Superior temporal gyrus (tissue), 1 donor: Measurements from ENCODE around the gene SPINT1.
"Not testable (repeated sequence)": the region's sequence is repeated elsewhere in the genome, so short reads cannot be mapped to it uniquely, and the experiment has no call there.

ENCODE experiments used
- DNase-seq: peaks from one replicate; pipeline ENCODE4 v3.0.0-alpha.2; 2016; ENCODE audit errors: extremely low spot score

SPINT1 gene

DNA sequence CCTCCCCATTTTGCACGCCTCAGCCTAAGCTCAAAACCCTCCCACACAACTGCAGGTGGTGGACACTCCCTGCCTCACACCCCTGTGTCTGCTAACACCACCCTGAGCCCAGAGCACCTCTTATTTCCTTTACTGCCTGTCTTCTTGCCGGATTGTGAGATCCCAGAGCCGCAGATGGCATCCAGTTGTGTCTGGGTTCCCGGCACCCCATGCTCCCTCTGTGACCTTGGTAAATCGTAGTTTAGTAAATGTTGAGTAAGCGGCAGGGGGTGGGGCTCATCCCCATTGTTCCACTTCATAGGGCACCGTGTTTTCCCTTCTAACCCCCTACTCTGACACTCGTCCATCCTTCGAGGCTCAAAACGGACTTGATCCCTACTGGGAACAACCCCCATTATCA lies 14.9 kb downstream of the SPINT1 start:
- DNase-seq = no peak

DNA sequence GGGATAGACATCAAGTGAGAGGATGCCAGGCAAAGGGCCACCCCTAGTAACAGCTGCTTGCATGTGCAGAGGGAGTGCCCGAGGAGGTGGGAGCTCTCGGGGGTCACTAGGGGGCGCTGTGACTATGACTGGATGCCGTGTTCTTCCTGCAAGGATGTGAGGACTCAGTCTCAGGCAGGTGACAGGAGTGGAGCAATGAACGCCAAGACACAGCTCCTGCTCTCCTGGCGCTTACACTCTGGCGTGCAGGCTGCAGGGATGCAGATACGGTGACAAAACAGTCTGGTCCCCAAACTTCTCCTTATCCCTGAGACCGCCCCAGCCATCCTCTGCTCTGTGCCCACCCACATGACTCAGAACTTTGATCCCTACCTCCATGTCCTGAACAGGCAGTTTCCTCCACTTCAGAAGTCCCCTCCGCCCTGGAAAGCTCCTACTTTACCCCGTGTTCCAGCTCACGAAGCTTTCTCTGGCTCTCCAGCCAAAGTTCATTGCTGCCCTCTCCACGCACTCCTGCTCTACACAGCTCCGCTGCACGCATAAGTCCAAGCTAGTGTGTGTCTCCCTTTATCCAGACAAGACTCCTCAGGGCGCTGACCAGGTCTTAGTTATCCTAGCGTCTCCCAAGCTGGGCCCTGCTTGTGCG lies 15.5 kb downstream of the SPINT1 start:
- peak; percentile 46 for DNase-seq

DNA sequence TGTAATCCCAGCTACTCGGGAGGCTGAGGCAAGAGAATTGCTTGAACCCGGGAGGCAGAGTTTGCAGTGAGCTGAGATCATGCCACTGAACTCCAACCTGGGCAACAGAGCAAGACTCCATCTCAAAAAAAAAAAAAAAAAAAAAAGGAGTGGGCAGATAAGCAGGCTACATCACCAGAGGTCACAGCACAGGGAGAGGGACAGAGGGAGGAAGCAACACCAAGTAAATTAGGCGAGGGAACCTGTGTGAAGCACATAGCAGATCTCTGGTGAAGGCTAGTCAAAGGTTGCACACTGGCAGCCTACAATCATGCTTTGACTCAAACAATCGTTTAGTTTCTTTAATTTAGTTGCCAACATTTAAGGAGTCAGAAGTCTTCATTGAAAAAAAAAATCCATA lies 17.3 kb downstream of the SPINT1 start:
- DNase-seq = not testable (repeated sequence)

DNA sequence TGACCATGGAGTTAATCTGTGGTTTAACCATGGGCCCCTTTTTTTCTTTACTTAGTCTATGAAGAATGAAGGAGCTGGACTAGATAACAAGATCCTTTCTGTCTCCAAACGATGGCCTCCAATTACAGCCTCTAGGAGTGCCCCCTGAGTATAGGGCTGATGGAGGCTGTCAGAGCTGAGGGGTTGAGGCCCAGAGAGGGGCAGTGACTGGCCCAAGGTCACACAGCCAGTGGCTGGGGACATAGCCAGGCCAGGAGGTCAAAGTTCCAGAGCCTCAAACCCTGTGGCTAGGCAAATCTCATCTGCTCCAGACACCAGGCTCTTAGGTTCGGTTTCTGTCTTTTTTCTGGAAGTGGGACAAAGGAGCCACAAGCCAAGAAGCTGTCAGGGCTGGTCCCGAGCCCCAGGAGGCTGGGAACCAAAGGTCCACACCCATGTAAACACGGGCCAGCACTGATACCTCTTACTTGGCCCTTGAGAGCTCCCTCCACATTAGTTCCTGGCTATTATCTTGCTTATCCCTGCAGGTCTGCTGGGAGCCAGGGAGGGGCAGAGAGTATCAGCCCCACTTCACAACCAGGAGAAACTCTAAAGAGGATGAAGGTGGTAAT lies 19.9 kb downstream of the SPINT1 start:
- DNase-seq = no peak

DNA sequence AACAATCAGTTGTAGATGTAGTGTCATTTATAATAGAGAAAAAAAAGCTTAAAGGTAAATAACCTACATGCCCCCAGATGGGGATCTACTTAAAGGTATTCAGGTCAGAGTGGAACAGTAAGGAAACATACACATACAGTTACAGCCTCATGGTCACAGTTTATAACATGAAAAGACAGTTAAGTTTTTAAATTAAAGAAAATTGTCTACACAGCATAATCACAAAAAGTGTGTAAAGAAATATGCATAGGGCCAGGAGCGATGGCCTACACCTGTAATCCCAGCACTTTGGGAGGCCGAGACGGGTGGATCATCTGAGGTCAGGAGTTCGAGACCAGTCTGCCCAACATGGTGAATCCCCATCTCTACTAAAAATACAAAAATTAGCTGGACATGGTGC lies 23.4 kb downstream of the SPINT1 start:
- DNase-seq = no peak

DNA sequence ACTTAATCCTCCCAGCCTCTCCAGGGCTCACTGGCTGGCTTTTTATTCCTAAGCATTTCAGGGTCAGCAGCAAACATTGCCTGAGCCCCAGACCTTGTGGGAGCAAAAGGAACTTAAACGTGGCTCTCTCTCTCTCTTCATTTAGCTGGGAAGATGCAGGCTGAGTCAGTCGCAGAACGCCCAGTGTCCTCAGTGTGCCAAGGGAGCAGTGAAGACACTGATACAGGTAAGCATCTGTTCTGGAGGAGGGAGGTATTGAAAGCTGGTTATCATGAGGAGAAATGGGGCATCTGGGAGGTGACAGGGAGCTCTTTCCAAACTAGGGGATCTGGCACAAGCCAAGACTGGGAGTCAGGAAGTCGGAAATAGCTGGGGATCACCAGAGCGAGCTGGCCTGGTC lies 25.8 kb downstream of the SPINT1 start:
- DNase-seq = peak; percentile 10

DNA sequence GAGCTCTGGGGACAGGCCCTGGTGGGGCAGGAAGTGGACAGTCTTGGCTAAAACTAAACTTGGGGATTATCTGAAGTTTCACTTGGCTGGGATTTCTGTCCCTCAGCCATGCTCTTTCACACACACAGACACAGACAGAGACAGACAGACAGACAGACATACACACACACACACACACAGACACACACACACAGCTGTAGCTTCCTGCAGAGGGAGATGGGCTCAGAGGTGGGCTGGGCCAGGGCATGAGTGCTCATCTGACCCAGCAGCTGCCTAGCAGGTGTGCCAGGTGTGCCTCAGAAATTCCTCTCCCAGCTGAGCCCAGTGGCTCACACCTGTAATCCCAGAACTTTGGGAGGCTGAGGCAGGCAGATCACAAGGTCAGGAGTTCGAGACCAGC lies 26.9 kb downstream of the SPINT1 start:
- no peak for DNase-seq

DNA sequence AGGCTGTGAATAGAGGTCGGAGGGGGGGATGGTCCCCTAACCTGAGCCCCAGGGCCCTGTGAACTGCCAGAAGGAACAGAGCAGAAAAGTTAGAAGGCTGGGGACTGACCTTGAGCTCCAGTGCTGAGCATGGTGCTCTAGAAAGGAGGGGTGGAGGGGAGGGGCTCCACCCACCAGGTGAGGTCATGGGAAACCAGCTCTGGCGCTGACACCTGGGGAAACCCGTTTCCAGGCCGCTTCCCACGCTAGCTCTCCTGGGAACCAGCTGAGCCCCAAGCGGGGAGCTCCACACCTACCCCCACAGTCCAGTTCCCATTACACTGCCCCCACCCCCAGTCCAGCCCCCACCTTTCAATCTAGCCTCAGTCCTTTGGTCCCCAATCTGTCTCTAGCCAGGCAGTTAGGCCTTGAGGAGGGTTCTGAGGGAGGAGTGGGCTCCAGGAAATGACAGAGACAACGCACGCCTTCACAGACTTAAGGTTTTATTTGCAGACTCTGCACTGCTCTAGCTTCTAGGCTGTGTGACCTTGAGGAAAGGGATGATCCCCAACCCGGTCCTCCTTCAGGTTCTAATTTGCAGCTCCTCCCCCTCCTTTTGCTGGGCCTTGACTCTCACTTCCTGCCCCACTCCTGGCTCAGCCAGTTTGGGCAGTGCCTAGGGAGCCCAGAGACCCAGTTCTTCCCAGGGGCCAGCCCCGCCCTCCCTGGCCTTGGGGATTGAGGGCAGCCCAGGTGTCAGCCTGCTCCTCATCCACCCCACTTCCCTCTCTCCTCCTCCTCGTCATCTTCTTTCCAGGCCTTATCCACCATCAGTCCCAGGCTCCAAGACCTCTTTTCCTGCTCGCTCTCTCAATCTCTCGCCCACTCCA lies 28.1 kb downstream of the SPINT1 start:
- no peak for DNase-seq

DNA sequence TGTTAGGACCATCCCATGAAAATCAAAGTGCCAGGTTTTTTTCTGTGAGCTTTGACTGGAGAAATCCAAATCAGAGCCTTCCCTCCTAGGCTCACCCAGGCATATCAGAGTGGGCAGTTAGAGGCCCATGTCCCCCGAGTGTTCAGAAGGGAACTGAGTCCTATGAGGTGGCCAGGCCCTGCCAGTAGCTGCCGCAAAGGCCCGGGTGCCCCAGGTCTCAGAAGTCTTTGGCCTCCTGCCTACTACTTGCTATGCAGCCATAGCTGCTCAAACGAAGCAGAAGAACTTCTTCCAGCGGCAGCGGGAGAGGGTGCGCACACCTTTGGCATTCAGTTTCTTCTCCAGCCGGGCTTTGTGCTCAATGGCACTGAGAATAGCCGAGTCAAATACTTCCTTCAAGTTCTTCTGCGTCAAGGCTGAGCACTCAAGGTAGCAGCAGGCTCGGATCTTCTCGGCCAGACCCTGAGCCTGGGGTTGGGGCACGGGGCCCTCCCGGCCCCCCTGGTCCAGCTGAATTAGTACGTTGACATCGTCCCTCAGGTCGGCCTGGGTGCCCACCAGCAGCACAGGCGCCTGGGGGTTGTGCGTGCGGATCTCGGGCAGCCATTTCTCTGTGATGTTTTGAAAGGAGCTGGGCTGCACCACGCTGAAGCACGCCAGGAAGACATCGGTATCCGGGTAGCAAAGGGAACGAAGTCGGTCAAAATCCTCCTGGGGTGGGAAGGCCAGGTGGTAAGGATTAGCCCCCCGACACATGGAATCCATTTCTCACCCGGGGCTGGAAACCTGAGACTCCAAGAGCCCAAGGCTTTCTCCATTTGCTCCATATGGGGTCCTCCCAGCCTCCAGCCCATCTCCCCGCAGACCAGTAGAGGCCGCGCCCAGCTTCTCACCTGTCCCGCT lies 29.2 kb downstream of the SPINT1 start:
- DNase-seq = no peak

DNA sequence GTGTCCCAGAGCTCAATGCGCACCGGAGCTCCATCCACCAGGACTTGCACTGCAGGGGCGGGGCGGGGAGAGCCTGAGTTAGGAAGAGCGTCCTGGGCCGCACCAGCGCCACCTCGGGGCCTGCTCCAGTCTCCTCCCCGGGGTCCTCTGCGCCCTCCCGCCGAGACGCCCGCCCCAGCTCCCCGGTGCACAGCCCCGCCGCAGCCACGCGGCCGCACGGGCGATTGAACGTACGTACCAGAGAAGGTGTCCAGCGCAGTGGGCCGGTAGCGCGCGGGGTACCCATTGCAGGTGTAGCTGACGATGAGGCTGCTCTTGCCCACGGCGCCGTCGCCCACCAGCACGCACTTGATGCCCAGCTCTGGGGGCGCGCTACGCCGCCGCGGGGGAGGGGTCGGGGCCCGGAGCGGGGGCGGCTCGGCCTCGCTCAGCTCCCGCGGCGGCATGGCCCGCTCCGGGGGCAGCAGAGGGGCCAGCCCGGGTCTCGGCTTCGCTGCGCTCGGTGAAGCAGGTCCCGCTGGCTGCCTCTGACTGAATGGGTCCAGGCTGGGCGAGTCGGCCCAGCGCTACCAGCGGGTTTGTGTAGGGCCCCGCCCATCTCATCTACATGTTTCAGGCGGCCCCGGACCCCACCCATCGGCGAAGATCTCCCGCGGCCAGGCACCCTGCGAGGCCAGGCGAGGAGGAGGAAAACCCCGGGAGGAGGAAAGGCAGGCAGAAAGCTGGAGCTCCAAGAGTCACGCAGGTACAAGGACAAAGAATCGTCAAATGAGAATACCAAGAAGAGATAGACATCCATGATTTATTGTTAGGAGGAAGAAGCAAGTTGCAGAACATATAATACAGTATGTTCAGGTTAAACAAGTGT lies 30.1 kb downstream of the SPINT1 start, which contains the start of gene RHOV:
TSS of gene RHOV (minus strand) at position 541 of the 868 bp plus-strand sequence. CDS start at position 446, 95 bp downstream.
- no peak for DNase-seq

DNA sequence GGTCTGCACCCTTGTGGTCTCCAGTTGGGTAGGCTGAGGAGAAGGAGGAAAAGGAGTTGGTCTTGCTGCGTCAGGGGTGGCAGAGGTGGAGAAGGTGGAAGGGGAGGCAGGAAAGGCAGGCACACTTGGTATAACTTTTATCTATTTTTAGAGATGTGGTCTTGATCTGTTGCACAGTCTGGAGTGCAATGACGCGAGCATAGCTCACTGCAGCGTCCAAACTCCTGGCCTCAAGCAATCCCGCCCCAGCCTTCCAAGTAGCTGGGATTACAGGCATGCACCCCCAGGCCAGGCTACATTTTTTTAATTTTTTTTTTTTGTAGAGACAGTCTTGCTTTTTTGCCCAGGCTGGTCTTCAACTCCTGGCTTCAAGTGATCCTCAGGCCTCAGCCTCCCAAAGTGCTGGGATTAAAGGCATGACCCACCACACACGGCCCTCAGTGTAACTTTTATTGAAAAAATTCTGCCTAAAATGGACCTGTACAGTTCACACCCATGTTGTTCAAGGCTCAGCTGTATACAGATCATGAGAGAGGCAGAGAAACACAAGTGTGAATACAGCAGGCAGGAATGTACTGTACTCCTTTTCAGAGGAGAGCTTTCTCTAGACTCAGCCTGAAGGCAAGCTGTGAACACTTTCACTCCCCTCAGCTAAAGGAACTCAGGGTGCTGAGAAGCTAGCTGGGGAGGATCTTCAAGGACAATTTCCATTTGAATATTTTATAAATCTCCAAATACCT lies 32.3 kb downstream of the SPINT1 start:
- DNase-seq = no peak

DNA sequence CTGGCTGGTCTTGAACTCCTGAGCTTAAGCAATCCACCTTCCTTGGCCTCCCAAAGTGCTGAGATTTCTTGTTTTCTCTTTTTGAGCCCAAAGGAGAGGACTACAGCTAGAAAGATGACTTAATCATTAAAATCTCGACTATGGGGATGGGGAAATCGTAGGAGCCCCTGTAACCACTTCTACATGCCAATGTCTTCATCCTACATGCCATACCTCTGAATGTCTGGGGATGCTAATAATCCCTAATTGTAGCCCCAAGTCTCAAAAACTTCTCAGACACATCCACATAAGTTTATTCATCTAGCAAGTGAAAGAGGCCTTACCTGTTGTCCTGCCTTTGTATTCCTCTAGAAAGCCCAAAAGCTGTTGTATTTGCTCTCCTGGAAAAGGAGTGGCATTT lies 33.8 kb downstream of the SPINT1 start:
- DNase-seq = no peak

DNA sequence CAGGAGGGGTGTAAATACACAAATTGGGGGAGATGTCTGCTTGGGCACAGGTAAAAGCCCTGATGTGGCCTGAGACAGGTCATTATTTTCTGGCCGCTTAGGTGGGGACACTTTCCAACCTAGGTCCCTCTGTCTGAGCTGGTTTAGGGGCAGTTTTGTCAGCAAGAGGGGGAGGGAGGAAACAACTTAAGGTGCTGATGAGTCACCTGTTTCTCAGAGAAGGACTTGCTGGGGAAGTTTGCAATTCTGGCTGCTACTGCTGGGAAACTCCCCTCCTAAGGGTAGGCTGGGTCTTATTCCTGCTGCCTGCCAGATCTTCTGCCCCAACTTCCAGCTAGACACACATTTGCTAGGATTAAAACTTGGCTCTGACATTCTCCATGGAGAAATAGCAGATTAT lies 34.9 kb downstream of the SPINT1 start:
- no peak for DNase-seq

DNA sequence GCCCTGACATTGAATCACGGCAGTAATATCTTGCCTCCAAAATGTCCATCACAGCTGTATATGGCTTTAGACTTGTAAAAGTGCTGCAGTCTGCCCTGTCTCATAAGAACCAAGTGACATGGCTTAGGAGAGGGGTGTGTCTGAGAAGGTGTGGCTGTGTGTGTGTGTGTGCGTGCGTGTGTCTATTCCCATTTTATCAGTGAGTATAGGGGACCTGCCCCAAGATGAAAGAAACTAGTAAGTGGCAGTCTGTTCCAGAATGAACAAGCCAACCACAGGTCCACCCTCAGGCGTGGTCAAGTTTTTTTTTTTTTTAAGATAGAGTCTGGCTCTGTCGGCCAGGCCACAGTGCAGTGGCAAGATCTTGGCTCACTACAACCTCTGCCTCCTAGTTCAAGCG lies 35.8 kb downstream of the SPINT1 start:
- no peak for DNase-seq

DNA sequence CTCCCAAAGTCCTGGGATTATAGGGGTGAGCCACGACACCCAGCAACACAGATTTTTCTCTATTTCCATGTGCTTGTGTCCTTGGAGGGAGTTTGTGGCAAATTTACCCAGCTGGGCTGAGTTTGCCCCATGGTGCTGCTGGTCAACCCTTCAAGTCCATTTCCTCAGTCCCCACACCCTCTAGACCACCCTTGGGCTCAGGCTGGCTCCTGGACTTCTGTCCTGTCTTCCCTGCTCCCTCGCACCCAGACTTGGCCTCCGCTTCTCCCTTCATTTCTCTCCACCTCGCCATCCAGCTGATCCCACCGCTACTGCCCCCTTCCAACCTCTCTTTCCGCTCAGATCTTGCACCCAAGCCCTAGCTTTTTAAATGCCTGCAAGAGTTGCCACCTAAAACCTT lies 37.5 kb downstream of the SPINT1 start:
- no peak for DNase-seq

DNA sequence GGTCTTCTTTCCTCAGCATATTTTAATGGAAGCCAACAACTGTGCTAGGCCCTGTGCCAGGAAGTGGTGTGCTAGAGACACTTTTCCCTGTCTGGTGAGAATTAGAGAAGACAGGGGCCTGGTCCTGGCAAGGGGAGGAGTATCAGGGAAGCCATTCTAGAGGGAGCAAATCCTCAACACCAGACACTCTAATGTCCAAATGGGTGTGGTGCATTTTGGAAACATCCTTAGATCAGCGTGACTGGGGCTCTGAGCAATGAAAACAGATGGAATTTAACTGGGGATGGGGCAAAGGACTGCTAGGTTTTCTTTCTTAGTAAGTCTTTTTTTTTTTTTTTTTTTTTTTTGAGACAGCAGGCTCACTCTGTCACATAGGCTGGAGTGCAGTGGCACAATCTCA lies 42.7 kb downstream of the SPINT1 start:
- DNase-seq = no peak

DNA sequence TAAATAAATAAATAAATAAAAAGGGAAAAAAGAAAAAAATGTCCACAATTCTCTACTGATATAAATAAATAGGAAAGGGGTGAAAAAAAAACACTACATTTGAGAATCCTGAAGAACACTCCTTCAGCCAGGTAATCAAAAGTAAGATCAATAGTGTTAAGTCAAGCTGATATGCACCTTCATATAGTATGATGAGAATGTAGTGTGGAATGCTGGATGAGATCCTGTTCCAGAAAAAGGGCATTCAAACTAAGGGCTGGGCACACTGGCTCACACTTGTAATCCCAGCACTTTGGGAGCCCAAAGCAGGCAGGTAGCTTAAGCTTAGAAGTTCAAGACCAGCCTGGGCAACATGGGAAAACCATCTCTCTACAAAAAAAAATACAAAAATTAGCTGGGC lies 45.3 kb downstream of the SPINT1 start:
- DNase-seq = no peak

DNA sequence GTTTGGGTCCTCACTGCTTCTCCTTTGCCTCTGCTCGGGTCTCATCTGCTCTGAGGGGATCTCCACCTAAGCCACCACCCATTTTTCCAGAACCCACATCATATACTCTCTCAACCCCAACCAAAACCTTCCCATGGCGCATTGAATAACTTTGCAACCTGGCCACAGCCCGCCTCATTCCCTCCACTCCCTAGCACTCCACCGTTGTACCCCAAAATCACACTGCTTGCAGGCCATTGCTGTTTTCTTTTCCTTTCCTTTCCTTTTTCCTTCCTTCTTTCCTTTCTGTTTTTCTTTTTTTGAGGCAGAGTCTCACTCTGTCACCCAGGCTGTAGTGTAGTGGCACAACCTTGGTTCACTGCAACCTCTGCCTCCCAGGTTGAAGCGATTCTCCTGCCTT lies 47.3 kb downstream of the SPINT1 start:
- no peak for DNase-seq

DNA sequence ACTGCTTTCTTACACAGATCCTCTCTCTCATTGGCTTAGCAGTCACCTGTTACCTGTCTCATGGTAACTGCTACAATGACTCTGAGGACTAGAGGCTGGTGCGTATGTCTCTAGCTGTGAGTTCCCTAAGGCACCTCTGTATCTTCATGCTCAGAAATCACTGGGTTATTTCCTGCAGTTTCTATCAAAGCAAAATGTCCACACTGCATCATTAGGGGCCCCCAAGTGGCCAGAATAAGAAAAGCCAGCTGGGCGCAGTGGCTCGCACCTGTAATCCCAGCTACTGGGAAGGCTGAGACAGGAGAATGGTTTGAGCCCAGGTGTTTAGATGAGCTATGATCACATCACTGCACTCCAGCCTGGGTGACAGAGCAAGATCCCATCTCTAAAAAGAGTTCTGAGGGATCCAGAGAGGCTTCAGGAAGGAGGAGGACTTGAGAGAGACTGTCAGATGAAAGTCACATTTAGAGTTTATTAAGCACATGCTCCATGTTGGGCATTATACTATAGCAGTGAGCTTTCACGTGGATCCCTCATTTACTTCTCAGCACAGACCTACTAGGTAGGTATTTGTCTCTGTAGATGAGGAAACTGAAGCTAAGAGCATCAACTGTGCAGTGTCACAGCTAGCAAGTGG lies 48.1 kb downstream of the SPINT1 start:
- peak; percentile 78 for DNase-seq
